Activated T-cell treated with anti-CD3 and anti-CD28 coated beads, Interleukin-2, amount 50 U/mL, for 48 hours (primary cell): ENCODE data around the gene MKI67.
"Not testable (repeated sequence)": the region's sequence is repeated elsewhere in the genome, so short reads cannot be mapped to it uniquely, and the experiment has no call there.

Experiments used
- DNase-seq, 2 experiments: peaks; one replicate each; pipeline ENCODE4 v3.0.0-alpha.2; 2020

Gene MKI67

DNA sequence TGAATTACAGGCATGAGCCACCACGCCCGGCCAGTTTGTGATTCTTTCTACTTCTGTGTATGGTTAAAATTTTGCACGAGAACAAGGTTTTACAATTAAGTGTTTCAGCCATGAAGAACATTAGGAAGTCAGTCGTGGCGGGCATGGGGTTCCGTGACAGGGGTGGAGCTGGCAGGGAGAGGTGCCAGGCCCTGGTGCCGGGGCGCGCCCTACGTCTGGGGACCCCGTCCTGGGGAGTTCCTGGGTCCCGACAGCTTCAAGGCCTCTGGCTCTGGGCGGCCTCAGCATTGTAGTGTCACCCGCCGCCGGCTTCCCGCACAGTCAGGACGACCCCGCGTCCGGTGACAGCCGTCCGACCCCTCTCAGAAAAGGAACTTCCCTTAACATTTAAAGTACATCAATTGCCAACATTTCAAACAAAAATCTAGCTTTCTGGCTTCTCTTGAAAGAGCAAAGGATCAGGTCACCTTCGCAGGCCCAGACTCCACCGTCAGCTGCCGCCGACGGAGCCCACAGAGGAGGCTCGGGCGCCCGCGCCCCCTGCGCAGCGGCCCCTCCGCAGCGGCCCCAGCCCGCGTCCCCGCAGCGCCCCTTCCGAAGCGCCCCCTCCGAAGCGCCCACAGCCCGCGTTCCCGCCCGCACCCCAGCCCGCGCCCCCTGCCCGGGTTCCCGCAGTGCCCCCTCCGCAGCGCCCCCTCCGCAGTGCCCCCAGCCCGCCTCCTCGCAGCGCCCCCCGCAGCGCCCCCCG is 23.2 kb upstream of the MKI67 start:
- no peak for DNase-seq

DNA sequence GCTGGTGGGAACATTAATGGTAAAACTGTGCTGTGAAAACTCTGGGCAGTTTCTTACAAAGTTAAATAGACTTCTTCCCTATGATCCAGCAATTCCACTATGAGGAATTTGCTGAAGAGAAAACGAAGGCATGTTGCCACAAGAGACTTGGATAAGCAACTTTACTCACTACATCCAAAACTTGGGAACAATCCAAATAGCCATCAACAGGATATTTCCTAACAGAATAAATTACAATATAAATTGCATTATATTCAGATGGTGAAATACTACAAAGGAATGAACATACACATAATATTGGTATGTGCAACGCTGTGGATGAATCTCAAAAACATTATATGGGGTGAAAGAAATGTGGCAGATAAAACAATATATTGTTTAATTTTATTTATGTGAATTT is 21.4 kb upstream of the MKI67 start:
- DNase-seq, result no peak

DNA sequence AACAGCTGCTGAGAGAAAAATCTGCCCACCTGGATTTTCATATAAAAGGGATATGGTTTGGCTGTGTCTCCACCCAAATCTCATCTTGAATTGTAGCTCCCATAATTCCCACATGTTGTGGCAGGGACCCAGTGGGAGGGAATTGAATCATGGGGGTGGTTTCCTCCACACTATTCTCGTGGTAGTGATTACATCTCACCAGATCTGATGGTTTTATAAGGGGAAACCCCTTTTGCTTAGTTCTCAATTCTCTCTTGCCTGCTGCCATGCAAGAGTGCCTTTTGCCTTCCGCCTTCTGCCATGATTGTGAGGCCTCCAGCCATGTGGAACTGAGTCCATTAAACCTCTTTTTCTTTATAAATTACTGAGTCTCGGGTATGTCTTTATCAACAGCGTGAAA is 20.8 kb upstream of the MKI67 start:
- peak; percentile 38 to 45 for DNase-seq

DNA sequence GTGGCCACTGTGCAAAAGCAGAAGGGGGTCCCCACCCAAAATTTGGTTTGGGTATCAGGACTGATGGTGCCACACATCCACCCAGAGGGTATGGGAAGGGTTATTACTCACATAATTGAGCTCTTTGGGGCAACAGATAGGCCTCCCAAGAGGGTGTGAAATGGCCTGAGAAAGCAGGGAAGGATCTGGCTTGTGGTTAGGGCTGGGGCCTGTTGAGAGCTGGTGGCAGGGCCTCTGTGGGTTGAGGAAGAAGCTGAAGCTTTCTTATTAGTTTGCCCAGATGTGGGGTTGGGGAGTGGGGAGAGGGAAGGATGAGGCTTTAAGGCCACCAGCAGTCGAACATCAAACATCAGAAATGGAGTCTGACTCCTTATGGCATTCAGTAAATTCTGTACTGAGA is 18.3 kb upstream of the MKI67 start:
- no peak for DNase-seq

DNA sequence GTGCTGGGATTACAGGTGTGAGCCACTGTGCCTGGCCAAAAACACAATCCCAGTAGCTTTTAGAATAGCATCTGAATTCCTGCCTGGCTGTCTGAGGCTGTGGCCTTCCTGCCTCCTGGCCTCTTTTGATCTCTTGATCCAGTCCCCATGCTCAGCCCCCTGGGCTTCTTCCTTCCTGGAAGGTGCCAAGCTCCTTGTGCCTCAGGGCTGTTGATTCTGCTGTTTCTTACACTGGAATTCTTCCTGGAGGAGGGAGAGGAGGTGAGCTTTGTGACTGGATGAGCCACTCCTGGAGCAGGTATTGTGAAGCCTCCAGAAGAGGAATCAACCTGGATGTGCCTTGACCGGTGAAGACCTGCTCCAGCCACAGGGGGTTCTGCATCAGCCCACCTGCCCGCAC is 17.3 kb upstream of the MKI67 start:
- no peak for DNase-seq

DNA sequence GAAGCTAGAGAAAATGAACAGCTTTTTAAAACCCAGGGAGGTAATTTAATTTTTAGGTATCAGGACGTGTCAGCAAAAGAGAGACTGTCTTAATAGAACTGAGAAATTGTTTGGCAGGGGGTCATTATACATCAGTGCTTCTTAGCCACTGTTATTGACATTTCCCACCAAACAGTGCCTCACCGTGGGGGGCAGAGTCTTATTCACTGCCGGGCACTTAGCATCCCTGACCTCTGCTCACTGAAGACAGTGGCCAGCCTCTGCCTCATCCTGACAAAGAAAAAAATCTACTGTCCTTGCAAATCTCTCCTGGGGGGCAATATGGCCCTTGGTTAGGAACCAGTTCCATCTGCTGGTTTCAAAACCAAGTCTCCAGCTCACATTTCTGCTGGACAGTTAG is 14.2 kb upstream of the MKI67 start:
- no peak for DNase-seq

DNA sequence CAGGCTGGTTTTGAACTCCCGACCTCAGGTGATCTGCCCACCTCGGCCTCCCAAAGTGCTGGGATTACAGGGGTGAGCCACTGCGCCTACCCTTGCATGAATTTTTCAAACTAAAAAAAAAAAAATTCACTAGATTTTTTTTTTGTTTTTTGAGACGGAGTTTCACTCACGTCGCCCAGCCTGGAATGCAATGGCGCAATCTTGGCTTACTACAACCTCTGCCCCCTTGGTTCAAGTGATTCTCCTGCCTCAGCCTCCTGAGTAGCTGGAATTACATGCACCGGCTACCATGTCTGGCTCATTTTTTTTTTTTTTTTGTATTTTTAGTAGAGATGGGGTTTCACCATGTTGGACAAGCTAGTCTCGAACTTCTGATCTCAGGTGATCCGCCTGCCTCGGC is 12.2 kb upstream of the MKI67 start:
- not testable (repeated sequence) for DNase-seq

DNA sequence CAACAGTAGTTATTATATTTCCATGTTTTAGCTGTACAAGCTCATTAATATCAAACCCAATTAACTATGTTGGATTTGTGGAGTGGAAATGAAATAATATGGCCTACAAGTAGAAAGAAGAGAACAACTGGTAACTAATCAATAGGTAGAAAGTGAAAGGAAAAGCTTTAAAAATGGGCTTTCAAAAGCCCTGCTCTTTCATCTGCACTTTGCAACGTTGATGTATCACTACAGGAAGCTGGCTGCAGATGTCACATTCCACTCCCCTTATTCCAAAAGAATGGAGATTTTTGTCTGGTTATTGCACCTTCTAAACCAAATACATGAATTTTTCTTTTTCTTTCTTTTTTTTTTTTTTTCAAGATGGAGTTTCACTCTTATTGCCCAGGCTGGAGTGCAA is 11.7 kb upstream of the MKI67 start:
- DNase-seq, result no peak

DNA sequence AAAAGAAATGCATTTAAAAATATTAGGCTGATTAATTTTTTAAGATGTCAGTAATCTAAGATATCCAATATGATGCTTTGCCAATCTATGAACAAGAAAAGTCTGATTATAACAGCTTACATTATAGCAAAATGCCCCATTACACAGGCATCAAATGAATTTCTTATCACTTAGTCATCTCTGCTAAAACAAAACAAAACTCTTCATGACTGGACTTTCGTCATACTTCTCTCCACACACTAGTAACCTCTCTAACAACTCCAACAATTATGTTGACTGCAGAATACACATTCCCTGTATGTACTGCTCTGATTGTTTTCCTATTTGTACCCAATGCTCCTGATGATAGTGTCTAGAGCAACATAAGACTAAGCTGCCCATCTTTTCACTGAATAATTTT is 3.8 kb upstream of the MKI67 start:
- DNase-seq, result no peak

DNA sequence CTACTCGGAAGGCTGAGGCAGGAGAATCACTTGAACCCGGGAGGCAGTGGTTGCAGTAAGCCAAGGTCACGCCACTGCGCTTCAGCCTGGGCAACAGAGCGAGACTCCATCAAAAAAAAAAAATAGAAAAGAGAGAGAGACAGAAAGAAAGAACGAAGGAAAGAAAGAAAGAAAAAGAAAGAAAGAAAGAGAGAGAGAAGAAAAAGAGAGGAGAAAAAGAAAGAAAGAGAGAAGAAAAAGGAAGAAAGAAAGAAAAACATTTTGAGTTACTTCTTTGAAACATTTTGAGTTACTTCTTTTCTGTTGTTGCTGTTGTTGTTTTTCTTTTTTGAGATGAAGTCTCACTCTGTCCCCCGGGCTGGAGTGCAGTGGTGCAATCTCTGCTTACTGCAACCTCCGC is 2.4 kb upstream of the MKI67 start:
- DNase-seq, result no peak

DNA sequence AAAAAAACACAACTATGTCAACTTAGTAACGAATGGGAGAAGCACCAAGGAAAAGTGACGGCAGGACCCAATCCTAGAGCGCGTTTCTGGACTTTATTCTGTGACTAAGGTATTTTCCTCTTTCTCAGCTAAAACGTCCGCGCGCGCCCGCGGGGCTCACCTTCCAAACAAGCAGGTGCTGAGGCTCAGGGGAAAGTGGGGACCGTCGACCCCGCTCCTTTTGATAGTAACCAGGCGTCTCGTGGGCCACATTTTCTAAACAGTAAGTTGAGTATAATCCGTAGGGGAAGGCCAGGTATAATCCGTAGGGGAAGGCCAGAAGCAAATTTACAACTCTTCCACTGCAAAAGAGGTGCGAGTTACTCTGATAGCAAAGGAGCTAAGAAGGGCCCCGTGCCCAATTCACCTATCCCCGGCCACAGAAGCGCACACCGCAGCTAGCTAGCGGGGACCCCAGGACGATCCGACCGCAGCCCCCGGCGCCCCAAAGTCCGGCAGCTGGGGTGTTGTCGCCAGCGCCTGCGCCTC is 743 bp downstream of the MKI67 start:
- DNase-seq, result peak; percentile 47 to 51

DNA sequence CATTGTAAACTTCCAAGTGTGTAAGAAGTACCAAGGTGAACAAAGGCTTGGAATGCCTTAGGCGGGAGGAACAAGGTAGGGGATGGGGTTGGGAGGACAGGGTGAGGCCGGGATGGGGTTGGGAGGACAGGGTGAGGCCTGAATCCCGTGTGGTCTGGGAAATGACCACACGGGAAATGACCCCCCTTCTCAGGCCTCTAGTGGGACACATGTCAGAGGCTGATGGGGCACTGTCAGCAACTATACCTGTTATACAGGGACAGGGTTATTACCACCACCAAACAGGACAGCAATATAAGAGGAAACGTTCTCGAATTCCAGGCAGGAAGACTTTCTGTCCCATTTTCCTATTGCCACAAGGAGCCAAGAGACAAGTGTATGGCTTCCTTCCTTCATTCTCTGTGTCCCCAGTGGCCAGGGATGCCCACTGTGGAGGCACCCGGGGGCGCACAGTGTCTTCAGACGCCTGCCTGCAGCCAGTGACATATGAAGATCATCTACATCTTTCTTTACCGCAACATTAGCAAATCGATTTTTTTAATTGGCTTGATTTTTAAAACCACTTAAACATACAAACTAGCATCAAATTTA is 1.3 kb downstream of the MKI67 start:
- no peak for DNase-seq

DNA sequence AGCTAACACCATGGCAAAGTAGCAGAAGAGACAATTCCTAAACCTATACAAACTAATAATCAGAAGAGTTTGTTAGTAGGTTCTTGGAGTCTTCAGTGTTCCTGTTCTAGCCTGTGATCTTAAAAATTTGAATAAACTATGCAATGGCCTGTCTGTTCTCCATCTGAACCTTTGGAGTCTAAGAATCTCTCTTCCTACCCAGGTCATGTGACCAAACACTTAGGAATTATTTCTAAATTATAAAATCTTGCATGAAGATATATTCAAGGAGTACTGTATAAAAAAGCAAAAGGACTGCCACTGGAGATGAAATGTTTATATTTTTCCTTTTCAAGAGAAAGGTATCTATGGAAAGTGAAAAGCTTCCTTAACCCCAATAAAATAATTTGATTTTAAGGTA is 2.4 kb downstream of the MKI67 start:
- DNase-seq, result no peak

DNA sequence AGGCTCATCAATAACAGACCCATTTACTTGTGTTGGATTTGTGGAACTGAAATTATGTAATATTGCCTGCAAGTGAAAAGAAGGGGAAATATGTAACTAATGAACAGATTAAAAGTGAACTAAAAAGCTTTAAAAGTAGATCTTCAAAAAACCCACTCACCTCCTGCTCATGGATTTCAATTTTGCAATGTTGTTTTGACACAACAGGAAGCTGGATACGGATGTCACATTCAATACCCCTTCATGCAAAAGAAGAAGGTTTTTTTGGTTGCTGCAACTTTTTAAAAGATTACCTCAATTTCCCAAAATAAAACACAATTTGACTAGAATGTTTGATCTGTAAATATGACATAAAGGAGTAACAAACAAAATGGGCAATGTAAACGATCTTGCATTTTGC is 3.3 kb downstream of the MKI67 start:
- DNase-seq, result no peak

DNA sequence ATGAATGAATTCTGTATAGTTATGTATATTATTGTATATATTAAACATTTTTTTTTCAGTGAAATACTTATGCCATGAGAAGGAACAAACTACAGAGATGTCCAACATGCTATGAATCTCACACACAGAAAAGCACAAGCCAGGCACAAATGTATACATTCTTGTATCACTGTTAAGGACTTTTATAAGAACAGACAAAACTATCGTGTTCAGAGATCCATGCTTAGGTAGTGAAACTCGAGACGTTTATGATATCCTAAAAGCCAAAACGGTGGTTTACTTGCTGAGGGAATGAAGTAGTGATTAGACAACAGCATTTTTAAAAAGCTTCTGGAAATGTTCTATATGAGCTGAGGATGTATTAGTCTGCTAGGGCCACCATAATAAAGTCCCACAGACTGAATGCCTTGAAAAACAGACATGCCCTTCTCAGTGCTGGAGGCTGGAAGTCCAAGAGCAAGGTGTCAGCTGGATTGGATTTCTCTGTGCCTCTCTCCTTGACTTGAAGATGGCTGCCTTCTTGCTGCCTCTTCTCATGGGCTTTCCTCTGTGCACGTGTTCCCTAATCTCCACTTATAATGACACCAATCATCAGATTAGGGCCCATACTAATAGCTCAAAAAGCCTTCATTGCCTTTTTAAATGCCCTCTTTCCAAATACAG is 4.3 kb downstream of the MKI67 start:
- no peak for DNase-seq

DNA sequence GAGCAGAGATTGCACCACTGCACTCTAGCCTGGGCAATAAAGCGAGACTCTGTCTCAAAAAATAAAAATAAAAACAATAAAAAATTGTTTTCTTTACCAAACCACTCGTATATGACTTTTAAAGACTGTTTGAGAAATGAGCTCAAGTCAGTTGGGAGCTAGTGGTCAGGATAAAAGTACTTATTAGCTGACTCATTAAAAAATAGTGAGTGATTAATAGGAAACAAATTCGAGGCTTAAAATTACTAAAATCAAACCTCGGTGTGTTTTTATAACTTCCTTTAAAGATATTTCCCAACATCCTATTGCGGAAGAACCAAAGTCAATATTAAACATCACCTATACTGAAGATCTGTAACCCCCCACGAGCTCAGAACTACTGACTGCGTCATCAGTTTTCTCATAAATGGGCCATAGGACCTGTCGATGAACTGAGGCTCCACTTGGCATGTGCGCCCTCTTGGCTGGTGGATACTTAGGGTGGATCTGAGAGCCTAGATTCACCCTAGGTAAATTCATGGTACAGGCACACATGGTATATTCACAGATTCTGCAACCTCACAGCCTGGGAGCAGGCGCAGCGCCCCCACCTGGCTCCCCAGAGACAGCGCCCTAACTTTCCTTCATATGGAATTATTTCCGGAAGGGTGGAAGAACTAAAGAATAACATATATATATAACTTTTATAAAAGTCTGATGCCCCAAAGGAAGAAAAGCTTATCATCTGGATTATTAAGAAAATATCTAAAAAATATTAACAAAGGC is 9.2 kb downstream of the MKI67 start:
- no peak for DNase-seq

DNA sequence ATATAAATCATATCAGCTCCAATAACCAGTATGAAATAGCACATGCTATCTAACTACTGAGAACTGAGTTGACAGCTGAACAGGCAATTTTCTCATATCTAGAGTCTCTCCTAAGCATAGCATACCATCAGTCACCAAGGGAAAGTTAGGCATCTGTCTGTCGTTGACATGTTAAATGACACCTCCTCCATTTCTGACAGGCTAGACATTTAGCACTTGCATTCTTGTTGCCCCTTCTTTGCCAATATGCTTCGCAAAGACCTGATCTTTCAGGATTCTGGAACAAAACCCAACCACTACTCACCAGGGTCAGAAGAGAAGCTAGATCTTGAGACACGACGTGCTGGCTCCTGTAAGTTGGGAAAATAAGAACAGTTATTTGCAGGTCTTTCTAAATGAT is 10.0 kb downstream of the MKI67 start:
- DNase-seq, result no peak

DNA sequence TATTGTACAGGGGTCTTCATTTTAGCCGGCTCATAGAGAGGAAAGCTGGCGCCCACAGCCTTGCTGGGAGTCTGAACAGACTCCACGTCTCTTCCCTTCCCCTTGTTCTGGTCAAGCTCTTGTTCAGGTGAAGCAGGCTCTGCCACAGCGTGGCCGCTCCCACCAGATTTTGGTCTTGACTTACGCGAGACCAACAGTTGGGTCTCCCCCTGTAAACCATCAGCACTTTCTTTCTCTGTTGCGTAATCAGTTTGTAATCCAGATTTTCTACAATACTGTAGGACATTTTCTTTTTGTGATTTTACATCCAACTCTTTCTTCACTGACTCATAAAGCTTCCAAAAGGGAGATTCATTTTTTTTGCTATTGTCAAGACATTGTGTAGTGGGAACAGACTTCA is 10.9 kb downstream of the MKI67 start:
- no peak for DNase-seq

DNA sequence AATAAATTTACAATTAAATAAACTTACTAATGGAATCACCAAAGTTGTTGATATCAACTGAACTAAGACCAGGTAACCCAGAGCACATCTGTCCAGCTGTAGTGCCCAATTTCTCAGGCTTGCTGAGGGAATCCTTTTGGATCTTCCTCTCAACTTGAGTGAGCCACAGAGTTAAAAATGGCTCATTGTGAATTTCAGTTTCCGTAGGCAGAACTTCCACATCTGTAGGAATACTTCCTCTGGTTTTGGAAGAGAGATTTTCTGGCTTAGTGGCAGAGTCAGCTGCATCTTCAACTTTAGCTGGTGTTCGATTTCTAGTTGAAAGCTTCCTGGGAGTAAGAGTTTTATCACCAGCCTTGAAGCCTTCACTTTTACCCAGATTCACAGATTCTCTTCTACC is 11.3 kb downstream of the MKI67 start:
- DNase-seq, result no peak

DNA sequence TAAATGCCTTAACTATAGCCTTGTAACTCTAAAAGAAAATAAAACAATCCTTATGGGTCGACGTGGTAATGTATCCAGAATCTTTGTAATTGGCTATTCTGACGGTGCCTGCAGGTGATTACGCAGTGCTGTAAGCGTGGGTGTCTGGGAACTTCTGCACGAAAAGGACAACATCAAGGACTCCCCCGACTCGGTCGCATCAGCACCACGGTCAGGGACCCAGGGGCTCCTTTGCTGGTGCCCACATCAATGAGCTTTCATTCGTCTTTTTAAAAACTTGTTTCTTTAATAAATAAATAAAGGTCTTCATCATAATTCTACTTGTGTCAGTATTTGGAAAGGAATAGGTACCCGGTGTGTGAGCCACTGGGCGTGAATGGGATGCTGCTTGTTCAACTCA is 13.2 kb downstream of the MKI67 start:
- DNase-seq, result no peak

DNA sequence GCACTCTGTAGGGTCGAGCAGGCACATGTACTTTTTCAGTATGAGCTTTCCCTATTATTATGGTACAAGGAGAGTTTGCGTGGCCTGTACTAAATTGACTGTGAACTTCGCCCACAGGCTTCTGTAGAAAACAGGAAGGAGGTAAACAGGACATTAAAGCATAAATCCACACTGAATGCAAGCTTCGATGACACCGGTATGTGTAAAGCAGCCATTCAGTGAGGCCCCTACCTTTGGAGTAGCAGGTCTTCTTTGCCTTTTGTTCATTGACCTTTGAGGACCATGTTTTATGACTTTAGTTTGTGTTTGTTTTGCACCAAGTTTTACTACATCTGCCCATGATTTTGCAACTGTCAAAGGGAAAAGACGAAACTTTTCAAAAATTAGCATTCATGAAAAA is 14.5 kb downstream of the MKI67 start:
- no peak for DNase-seq

DNA sequence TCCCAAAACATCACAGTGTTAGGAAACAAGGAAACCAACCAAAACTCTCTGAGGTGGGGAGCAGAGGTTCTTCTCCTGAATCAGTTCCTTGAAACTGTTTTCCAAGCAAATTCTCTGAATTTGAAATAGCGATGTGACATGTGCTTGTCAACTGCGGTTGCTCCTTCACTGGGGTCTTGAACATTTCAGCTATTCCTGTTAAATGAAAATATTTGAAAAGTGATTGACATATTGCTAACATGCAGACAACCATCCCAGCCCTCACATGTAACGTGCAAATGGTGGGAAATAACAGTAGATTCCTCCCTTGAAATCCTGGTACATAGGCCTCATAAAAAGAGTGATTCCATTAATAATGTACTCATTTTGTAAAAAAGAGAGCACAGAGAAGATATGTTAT is 15.9 kb downstream of the MKI67 start:
- no peak for DNase-seq

DNA sequence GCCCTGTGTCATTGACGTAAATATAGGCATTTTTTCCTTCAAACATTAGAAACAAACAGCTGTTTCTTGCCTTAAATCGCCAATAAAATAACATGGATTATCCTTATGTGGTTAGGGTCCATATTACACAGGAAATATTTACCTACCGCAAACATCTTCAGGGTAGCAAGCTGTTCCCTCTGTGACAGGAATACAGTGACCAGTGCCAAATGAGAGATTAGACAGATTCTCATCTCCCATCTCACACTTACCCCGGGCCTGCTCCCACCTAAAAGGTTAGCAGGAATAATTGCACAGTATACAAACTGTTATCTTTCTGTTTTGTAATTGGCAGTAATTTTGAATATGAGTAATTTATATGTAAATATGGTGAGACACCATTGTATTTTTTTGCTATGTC is 16.5 kb downstream of the MKI67 start:
- DNase-seq, result no peak

DNA sequence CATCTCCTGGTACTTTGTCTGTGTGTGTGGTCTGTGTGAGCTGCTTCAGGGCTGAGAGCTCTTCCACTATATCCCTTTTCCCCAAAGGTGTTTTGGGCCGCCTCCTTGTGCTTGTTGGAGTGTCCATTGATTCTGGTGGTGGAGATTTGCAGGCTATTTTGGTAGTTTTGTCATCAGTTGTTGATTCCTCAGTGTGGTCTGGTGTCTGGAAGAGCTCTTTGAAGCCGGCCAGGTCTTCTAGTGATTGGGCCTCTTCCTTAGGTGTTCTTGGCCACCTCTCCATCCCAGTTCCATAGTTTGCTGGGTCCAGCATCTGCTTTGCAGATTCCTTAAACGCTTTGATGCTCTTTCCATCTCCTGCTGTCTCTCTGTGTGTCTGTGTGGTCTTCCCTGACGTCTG is 20.8 kb downstream of the MKI67 start:
- no peak for DNase-seq
